Psoas muscle (tissue), 8 donors: ENCODE data around the gene SMIM36. TPM values are rescaled to one million over a fixed set of nuclear protein-coding genes. Genes with fewer than 3 reads are reported as not detected.

Experiments used
- ATAC-seq, 4 donors: fragments of 200-7000 bp; cut with Tn5 transposase; one replicate each; pipeline ENCODE4 v1.9.1; 2020; ENCODE audit warnings: moderate library complexity in 3 of 4, mild to moderate bottlenecking in 2 of 4
- DNase-seq, 2 donors: peaks; one replicate each; pipeline ENCODE4 v3.0.0-alpha.2; 2020
- H3K27ac ChIP-seq: fragments of 200-600 bp; one replicate; pipeline ENCODE4 v1.8.0; 2022
- H3K27me3 ChIP-seq, 3 donors: fragments of 200-600 bp in 1 of 3; one replicate each; pipeline versions ENCODE4 v1.6.1 to v1.8.0; 2013 to 2022; ENCODE audit warnings: low read length in 2 of 3, mild to moderate bottlenecking in 2 of 3, moderate library complexity in 1 of 3; ENCODE audit not compliant: insufficient read depth in 3 of 3
- H3K36me3 ChIP-seq, 2 donors: fragments of 200-600 bp in 1 of 2; one replicate each; pipeline versions ENCODE4 v1.6.1 to v1.8.0; 2013 to 2022; ENCODE audit warnings: low read depth in 1 of 2, mild to moderate bottlenecking in 1 of 2, moderate library complexity in 1 of 2; ENCODE audit not compliant: insufficient read depth in 1 of 2
- H3K4me1 ChIP-seq: fragments of 200-600 bp; one replicate; pipeline ENCODE4 v1.8.0; 2022
- H3K4me3 ChIP-seq: fragments of 200-600 bp; one replicate; pipeline ENCODE4 v1.8.0; 2022; ENCODE audit warnings: mild to moderate bottlenecking
- H3K9me3 ChIP-seq: fragments of 200-600 bp; one replicate; pipeline ENCODE4 v1.8.0; 2022
- CTCF ChIP-seq: fragments of 200-600 bp; IDR thresholded peaks from one replicate; pipeline ENCODE4 v1.8.0; 2022; ENCODE audit warnings: antibody characterized with exemption
- WGBS, 3 donors: extraction: QIAGEN DNeasy Blood & Tissue Kit; methylation state at CpG; one replicate each; pipeline versions ENCODE4 v1.1.6 to v1.1.7; 2013; 5-methylcytosine and 5-hydroxymethylcytosine counted together
- intact Hi-C, 2 donors: fragments of 100-400 bp; cut with DNase I; formaldehyde crosslinking; loops; one replicate each; pipeline versions ENCODE4 v1.11.0 to v1.14.2; 2022
- polyA plus RNA-seq, 3 donors: library from polyadenylated mRNA; stranded (reverse); fragments of 200-250 nt; gene quantifications; one replicate each; pipeline ENCODE4 v1.2.3, GENCODE V29; 2013
- total RNA-seq, 4 donors: library from RNA; stranded (reverse); fragmentation: NEBNext Ultra II Directional in 2 of 4; extraction: Animal tissue kit (Norgen Biotek cat#: 25700) in 2 of 4; gene quantifications; one replicate each; pipeline versions ENCODE4 v1.2.1 to v1.2.4, GENCODE V29; 2021 to 2023
- donor health status: healthy with polysubstance abuse.
- donor health status: DM: no; HTN: no; CAD: no; lungs with moderate emphysema.
- donor health status: Bipolar disorder and iron deficiency.
- donor health status: healthy.
- donor health status: DM: yes; HTN: yes; CAD: no.
- donor health status: DM: no; HTN: no; CAD: no.
- donor health status: DM: no; HTN: no; CAD: no.
- donor health status: DM: yes; HTN: yes; CAD: no.

The SMIM36 gene
- total and polyA plus RNA-seq, 7 donors: not detected

GRCh38 chr17:55487695-55488432 lies 23.4 kb downstream of the SMIM36 start:
- TF ChIP-seq CTCF: no peak
- Histone ChIP-seq H3K4me1 (no peaks in the 10 kb centered on the region), H3K27me3 (no peaks in the 10 kb centered on the region), H3K27ac (no peak overlapping the region), H3K9me3 (no peaks in the 10 kb centered on the region), H3K4me3 (no peak overlapping the region), H3K36me3 (no peaks in the 10 kb centered on the region)
- WGBS, 3 donors: 45 to 60% (median 53%) methylated on average over 7 of the region's 7 CpGs
- ATAC-seq: no peak
- intact Hi-C loops: no loop called here
- no peak for DNase-seq

GRCh38 chr17:55484575-55484974 lies 26.7 kb downstream of the SMIM36 start:
- TF ChIP-seq CTCF: no peak
- intact Hi-C loops: no loop called here
- no peak overlapping the region for H3K27ac ChIP-seq
- no peaks in the 10 kb centered on the region for H3K27me3 ChIP-seq
- ATAC-seq (no peak), DNase-seq (no peak)
- WGBS, 3 donors: 94 to 99% (median 98%) methylated on average over 2 of the region's 2 CpGs
- H3K4me3 ChIP-seq: no peak overlapping the region
- no peaks in the 10 kb centered on the region for H3K9me3 ChIP-seq
- H3K4me1 ChIP-seq: no peaks in the 10 kb centered on the region
- H3K36me3 ChIP-seq: no peaks in the 10 kb centered on the region

- Histone ChIP-seq H3K4me3 (no peak overlapping the region), H3K27me3 (no peaks in the 10 kb centered on the region), H3K9me3 (no peaks in the 10 kb centered on the region), H3K27ac (no peak overlapping the region), H3K36me3 (no peaks in the 10 kb centered on the region), H3K4me1 (no peaks in the 10 kb centered on the region)
- TF ChIP-seq CTCF: no peak
- DNase-seq (no peak), ATAC-seq (no peak)
- WGBS, 3 donors: 85 to 87% (median 86%) methylated on average over 3 of the region's 3 CpGs
- intact Hi-C loops: no loop called here
These were observed 28.5 kb downstream of the SMIM36 start for GRCh38 chr17:55482591-55483389.

- no peaks in the 10 kb centered on the region for H3K27me3 ChIP-seq
These were observed 30.5 kb downstream of the SMIM36 start for GRCh38 chr17:55480631-55481315.

More at GRCh38 chr17:55480631-55481315, 30.5 kb downstream of the SMIM36 start:
- intact Hi-C loops: no loop called here
- no peak for TF ChIP-seq CTCF
- no peaks in the 10 kb centered on the region for H3K4me1 ChIP-seq
- no peaks in the 10 kb centered on the region for H3K36me3 ChIP-seq
- no peak for ATAC-seq
- no peaks in the 10 kb centered on the region for H3K9me3 ChIP-seq
- no peak overlapping the region for H3K4me3 ChIP-seq
- no peak for DNase-seq
- no peak overlapping the region for H3K27ac ChIP-seq
